ENCODE results near the gene CEP164. TPM values are rescaled to one million over a fixed set of nuclear protein-coding genes. Genes with fewer than 3 reads are reported as not detected.

Gene CEP164
- total RNA-seq, 1 experiment from 2014 or later: 43.7 TPM

DNA sequence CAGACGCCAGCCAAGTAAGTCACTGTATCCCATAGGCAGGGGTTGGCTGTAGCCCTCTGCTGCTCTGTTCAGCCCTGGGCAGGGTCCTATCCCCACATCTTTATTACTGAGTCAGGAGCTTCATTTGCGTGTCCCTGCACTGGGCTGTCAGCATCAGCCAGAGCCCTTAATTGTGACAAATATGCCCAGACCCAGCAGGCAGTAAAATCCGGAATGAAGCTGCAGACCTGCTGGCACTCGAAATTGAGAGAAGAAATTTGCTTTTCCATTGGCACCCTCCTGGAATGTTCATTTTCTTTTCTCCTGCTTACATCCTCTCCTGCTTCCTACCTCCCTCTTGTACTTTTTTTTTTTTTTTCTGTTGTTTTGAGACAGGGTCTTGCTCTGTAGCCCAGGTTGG, 43.8 kb downstream of the CEP164 start:
- Histone ChIP-seq H3F3A (ENCODE audit: low read length, unreplicated experiment) (no peaks in the 10 kb centered on the region), H2AFZ (ENCODE audit: low read length) (no peak overlapping the region), H3K36me3 (ENCODE audit: low read depth, low read length) (peaks cover 23% of the 10 kb centered on the region; the same call in 1 of the 2 replicates), H3K4me3 (ENCODE audit: low read length) (no peak overlapping the region), H3K27ac (ENCODE audit: low read length) (no peak overlapping the region), H4K20me1 (ENCODE audit: low read length) (no peaks in the 10 kb centered on the region), H3K27me3 (ENCODE audit: low read length) (no peaks in the 10 kb centered on the region), H3K79me2 (ENCODE audit: low read length) (no peaks in the 10 kb centered on the region), H3K4me2 (ENCODE audit: low read length) (no peak overlapping the region), H3K4me1 (ENCODE audit: insufficient read depth, low read length) (no peaks in the 10 kb centered on the region), H3K9ac (ENCODE audit: low read length) (no peak overlapping the region), H3K9me2 (replicated peaks; ENCODE audit: low read length) (no peaks in the 10 kb centered on the region), H3K9me3 (ENCODE audit: low read length) (no peaks in the 10 kb centered on the region)
- no peak for ATAC-seq
- POLR2A ChIA-PET (ENCODE audit: unreplicated experiment): no interaction called here
- BruUV-seq (replicated peaks): no TSS peak
- no peak for DNase-seq
- CTCF ChIA-PET: no interaction called here
- intact Hi-C loops (cut with micrococcal nuclease): no loop called here
- TF ChIP-seq EZH2 (IDR thresholded peaks at IDR 0.05; ENCODE audit: low read length, unreplicated experiment): no peak
- TF ChIP-seq EZH2phosphoT487 (IDR thresholded peaks at IDR 0.05; ENCODE audit: borderline replicate concordance, low read length): no peak
- TF ChIP-seq, protein P1, sequence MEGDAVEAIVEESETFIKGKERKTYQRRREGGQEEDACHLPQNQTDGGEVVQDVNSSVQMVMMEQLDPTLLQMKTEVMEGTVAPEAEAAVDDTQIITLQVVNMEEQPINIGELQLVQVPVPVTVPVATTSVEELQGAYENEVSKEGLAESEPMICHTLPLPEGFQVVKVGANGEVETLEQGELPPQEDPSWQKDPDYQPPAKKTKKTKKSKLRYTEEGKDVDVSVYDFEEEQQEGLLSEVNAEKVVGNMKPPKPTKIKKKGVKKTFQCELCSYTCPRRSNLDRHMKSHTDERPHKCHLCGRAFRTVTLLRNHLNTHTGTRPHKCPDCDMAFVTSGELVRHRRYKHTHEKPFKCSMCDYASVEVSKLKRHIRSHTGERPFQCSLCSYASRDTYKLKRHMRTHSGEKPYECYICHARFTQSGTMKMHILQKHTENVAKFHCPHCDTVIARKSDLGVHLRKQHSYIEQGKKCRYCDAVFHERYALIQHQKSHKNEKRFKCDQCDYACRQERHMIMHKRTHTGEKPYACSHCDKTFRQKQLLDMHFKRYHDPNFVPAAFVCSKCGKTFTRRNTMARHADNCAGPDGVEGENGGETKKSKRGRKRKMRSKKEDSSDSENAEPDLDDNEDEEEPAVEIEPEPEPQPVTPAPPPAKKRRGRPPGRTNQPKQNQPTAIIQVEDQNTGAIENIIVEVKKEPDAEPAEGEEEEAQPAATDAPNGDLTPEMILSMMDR (conservative IDR thresholded peaks at IDR 0.05; ENCODE audit: low read depth, low read length): no peak

DNA sequence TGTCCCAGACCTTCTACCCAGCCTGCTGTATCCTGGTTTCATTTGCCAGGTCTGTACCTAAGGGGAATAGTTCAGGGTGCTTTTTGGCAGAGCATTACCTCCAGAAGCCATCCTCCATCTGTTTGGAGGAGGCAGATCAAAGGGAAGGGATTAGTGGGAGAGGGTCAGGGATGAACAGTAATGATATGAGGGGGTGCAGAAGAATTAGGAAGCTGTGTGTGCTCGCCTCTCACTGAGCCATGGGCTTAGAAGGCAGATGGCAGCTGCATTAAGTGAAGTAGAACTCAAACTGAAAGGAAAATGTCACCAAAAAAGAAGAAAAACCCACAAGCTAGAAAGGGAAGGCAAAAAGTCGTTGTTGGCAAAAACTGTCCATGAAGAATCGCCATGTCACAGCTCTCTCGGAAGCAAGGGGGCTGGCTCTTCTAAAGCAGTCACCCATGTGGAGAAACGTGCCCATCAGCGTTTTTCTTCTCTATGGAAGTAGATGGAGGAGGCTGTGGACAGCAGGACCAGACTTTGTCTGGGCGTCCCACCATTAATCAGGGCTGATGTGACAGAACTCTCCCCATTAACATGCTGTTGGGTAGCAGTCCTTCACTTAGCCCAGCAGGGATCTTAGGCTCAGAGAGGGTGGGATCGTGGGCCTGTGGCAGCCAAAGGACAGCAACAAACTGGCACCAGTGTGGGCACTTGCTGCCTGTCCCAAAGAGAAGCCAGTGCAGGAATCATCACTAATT, 46.8 kb downstream of the CEP164 start:
- Histone ChIP-seq H3K27me3 (ENCODE audit: low read length) (no peaks in the 10 kb centered on the region), H3K9ac (ENCODE audit: low read length) (no peak overlapping the region), H3K9me3 (ENCODE audit: low read length) (no peaks in the 10 kb centered on the region), H3K36me3 (ENCODE audit: low read depth, low read length) (peaks cover 24% of the 10 kb centered on the region), H4K20me1 (ENCODE audit: low read length) (no peaks in the 10 kb centered on the region), H3K79me2 (ENCODE audit: low read length) (no peaks in the 10 kb centered on the region), H3K4me2 (ENCODE audit: low read length) (no peak overlapping the region), H3K4me3 (ENCODE audit: low read length) (no peak overlapping the region), H3F3A (ENCODE audit: low read length, unreplicated experiment) (no peaks in the 10 kb centered on the region), H3K9me2 (replicated peaks; ENCODE audit: low read length) (no peaks in the 10 kb centered on the region), H2AFZ (ENCODE audit: low read length) (no peak overlapping the region), H3K27ac (ENCODE audit: low read length) (no peak overlapping the region), H3K4me1 (ENCODE audit: insufficient read depth, low read length) (no peaks in the 10 kb centered on the region)
- POLR2A ChIA-PET (ENCODE audit: unreplicated experiment): no interaction called here
- ATAC-seq (no peak), DNase-seq (no peak)
- no TSS peak for BruUV-seq (replicated peaks)
- TF ChIP-seq EZH2 (IDR thresholded peaks at IDR 0.05; ENCODE audit: low read length, unreplicated experiment) (no peak), EZH2phosphoT487 (IDR thresholded peaks at IDR 0.05; ENCODE audit: borderline replicate concordance, low read length) (no peak)
- TF ChIP-seq, protein P1 (conservative IDR thresholded peaks at IDR 0.05; ENCODE audit: low read depth, low read length): no peak
- CTCF ChIA-PET: no interaction called here
- intact Hi-C loops (cut with micrococcal nuclease): no loop called here

GRCh38 chr11:117375960-117376359, 48.3 kb downstream of the CEP164 start:
- H3K9me2 ChIP-seq (replicated peaks; ENCODE audit: low read length): no peaks in the 10 kb centered on the region
- BruUV-seq (replicated peaks): no TSS peak
- H3K9ac ChIP-seq (ENCODE audit: low read length): no peak overlapping the region
- ChIA-PET CTCF (no interaction called here), POLR2A (ENCODE audit: unreplicated experiment) (no interaction called here)
- intact Hi-C loops (cut with micrococcal nuclease): no loop called here
- no peaks in the 10 kb centered on the region for H4K20me1 ChIP-seq (ENCODE audit: low read length)
- no peaks in the 10 kb centered on the region for H3F3A ChIP-seq (ENCODE audit: low read length, unreplicated experiment)
- H3K4me1 ChIP-seq (ENCODE audit: insufficient read depth, low read length): no peaks in the 10 kb centered on the region
- peaks cover 32% of the 10 kb centered on the region for H3K36me3 ChIP-seq (ENCODE audit: low read depth, low read length)
- no peak overlapping the region for H3K4me2 ChIP-seq (ENCODE audit: low read length)
- H3K27me3 ChIP-seq (ENCODE audit: low read length): no peaks in the 10 kb centered on the region
- no peak overlapping the region for H2AFZ ChIP-seq (ENCODE audit: low read length)
- no peaks in the 10 kb centered on the region for H3K9me3 ChIP-seq (ENCODE audit: low read length)
- no peaks in the 10 kb centered on the region for H3K79me2 ChIP-seq (ENCODE audit: low read length)
- H3K27ac ChIP-seq (ENCODE audit: low read length): no peak overlapping the region
- H3K4me3 ChIP-seq (ENCODE audit: low read length): no peak overlapping the region
- no peak for ATAC-seq
- DNase-seq: no peak
- no peak for TF ChIP-seq EZH2 (IDR thresholded peaks at IDR 0.05; ENCODE audit: low read length, unreplicated experiment)
- no peak for TF ChIP-seq EZH2phosphoT487 (IDR thresholded peaks at IDR 0.05; ENCODE audit: borderline replicate concordance, low read length)
- TF ChIP-seq, protein P1 (conservative IDR thresholded peaks at IDR 0.05; ENCODE audit: low read depth, low read length): no peak

Data from PC-3 (cell line).